Glutamatergic neuron (in vitro differentiated cells): ENCODE results near the gene CCM2. TPM values are rescaled to one million over a fixed set of nuclear protein-coding genes. Genes with fewer than 3 reads are reported as not detected.
A peak's percentile ranks its signal among the peaks of the same experiment; 100 is the strongest.

Source experiments
- DNase-seq: peaks from one replicate; pipeline ENCODE4 v3.0.0; 2022
- H3K27ac Mint-ChIP-seq: one replicate; pipeline ENCODE4 v1.8.0; 2020; ENCODE audit warnings: mild to moderate bottlenecking, mixed read lengths, inconsistent platforms; ENCODE audit not compliant: unreplicated experiment
- H3K27me3 Mint-ChIP-seq: one replicate; pipeline ENCODE4 v1.8.0; 2020; ENCODE audit warnings: mild to moderate bottlenecking, moderate library complexity, mixed read lengths, inconsistent platforms; ENCODE audit not compliant: unreplicated experiment
- H3K36me3 Mint-ChIP-seq: one replicate; pipeline ENCODE4 v1.8.0; 2020; ENCODE audit warnings: mild to moderate bottlenecking, mixed read lengths, inconsistent platforms; ENCODE audit not compliant: unreplicated experiment
- H3K4me1 Mint-ChIP-seq: one replicate; pipeline ENCODE4 v1.8.0; 2020; ENCODE audit warnings: mild to moderate bottlenecking, low read depth, mixed read lengths, inconsistent platforms; ENCODE audit not compliant: unreplicated experiment
- H3K4me3 Mint-ChIP-seq: one replicate; pipeline ENCODE4 v1.8.0; 2020; ENCODE audit warnings: mild to moderate bottlenecking, mixed read lengths, inconsistent platforms; ENCODE audit not compliant: unreplicated experiment
- H3K9me3 Mint-ChIP-seq: one replicate; pipeline ENCODE4 v1.8.0; 2020; ENCODE audit warnings: mild to moderate bottlenecking, moderate library complexity, mixed read lengths, inconsistent platforms; ENCODE audit not compliant: unreplicated experiment
- CTCF ChIP-seq: fragments of 200-600 bp; sonication (generic); IDR thresholded peaks from one replicate; pipeline ENCODE4 v1.5.0; 2021; ENCODE audit not compliant: partially characterized antibody, unreplicated experiment
- total RNA-seq: library from RNA; stranded (reverse); fragmentation: NEBNext Ultra II Directional; extraction: Animal tissue kit (Norgen Biotek cat#: 25700); gene quantifications from one replicate; pipeline ENCODE4 v1.2.1, GENCODE V29; 2021; ENCODE audit not compliant: unreplicated experiment

Gene CCM2
- total RNA-seq, 1 donor from 2014 or later: 92.6 TPM

- Mint-ChIP-seq H3K4me1 (peaks cover 11% of the 10 kb centered on the region), H3K36me3 (no peaks in the 10 kb centered on the region), H3K27ac (no peak overlapping the region), H3K27me3 (peaks cover 4% of the 10 kb centered on the region), H3K9me3 (peaks cover 7% of the 10 kb centered on the region), H3K4me3 (no peak overlapping the region)
- no peak for TF ChIP-seq CTCF
- DNase-seq: no peak
These were observed 18.8 kb upstream of the CCM2 start for GRCh38 chr7:44981035-44981706.

- TF ChIP-seq CTCF: no peak
- H3K9me3 Mint-ChIP-seq: peaks cover 13% of the 10 kb centered on the region
- H3K36me3 Mint-ChIP-seq: no peaks in the 10 kb centered on the region
- H3K4me1 Mint-ChIP-seq: peaks cover 11% of the 10 kb centered on the region
- no peak overlapping the region for H3K4me3 Mint-ChIP-seq
- H3K27ac Mint-ChIP-seq: no peak overlapping the region
- peaks cover 9% of the 10 kb centered on the region for H3K27me3 Mint-ChIP-seq
- no peak for DNase-seq
These were observed 17.5 kb upstream of the CCM2 start for GRCh38 chr7:44982535-44982923.

DNA sequence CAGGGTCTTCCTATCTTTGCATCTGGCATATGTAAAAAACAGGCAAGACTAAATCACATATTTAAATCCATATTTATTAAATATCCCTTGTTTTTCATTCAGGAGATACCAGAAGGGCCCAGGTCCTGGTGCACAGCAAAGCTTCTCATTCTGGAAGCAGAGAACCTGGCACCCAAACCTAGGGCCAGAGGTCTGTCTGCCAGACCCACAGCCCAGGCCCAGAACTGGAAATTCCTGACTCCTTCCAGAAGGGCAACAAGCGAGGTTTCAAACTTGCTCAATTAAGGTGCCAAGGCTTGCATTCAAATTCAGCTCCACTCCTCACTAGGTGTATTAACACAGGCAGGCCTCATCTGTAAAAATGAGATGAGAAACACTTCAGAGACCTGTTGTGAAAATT lies 17.0 kb upstream of the CCM2 start:
- no peak for DNase-seq
- Mint-ChIP-seq H3K36me3 (no peaks in the 10 kb centered on the region), H3K4me3 (no peak overlapping the region), H3K27me3 (peaks cover 7% of the 10 kb centered on the region), H3K27ac (no peak overlapping the region), H3K4me1 (peaks cover 16% of the 10 kb centered on the region), H3K9me3 (peaks cover 13% of the 10 kb centered on the region)
- no peak for TF ChIP-seq CTCF

DNA sequence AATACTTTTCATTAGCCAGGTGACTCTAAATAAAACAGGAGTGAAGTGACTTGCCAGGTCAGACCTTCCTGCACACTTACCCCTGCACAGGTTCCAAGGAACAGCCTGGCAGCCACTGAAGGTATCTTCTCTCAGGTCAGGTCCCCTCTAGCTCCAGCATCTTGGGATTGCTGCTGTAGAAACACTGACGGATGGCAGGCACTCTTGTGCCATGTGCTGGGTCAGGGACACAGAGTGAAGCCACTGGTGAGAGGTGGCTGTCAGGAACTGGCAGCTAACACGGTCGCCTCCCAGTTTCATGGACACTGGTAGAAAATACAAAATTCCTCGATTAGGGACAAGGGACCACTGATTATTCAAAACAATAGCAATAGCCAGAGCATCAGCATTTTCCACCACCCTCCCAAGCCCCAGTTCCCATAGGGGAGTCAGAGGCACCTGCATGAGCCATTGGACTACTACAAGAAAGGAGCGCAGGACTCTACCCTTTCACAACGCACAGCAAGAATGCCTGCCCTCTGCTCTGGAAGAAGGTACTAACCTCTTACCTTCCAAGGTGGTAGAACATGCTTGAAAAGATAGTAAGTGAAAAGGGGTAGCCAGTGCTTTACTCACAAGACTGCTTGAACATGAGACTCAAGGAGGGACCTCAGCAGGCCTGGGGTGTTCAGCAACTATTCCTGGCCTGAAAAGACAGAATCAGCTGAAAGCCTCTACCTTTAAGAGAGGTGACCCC lies 16.1 kb upstream of the CCM2 start:
- Mint-ChIP-seq H3K36me3 (no peaks in the 10 kb centered on the region), H3K4me1 (peaks cover 10% of the 10 kb centered on the region), H3K27me3 (peaks cover 9% of the 10 kb centered on the region), H3K27ac (no peak overlapping the region), H3K9me3 (peaks cover 13% of the 10 kb centered on the region), H3K4me3 (peak overlapping the region; percentile 96)
- no peak for DNase-seq
- TF ChIP-seq CTCF: no peak

- Mint-ChIP-seq H3K4me3 (peak overlapping the region; percentile 96), H3K27me3 (peaks cover 9% of the 10 kb centered on the region), H3K9me3 (peaks cover 14% of the 10 kb centered on the region), H3K27ac (no peak overlapping the region), H3K36me3 (no peaks in the 10 kb centered on the region), H3K4me1 (peaks cover 12% of the 10 kb centered on the region)
- no peak for TF ChIP-seq CTCF
- no peak for DNase-seq
These were observed 15.6 kb upstream of the CCM2 start for GRCh38 chr7:44984478-44984758.
